Tibial nerve (tissue), 4 donors: ENCODE results near the gene WSCD2. TPM values are rescaled to one million over a fixed set of nuclear protein-coding genes. Genes with fewer than 3 reads are reported as not detected.

Source experiments
- DNase-seq, 2 donors: peaks; one replicate each; pipeline ENCODE4 v3.0.0-alpha.2; 2019; ENCODE audit warnings: low spot score in 2 of 2
- H3K27ac ChIP-seq, 4 donors: fragments of 200-600 bp; sonication (generic) in 3 of 4; one replicate each; pipeline ENCODE4 v1.5.1; 2017 to 2019; ENCODE audit warnings: mild to moderate bottlenecking in 1 of 4
- H3K27me3 ChIP-seq, 2 donors: fragments of 200-600 bp; sonication (generic) in 1 of 2; one replicate each; pipeline versions ENCODE4 v1.5.1 to v1.6.0; 2017 to 2019
- H3K36me3 ChIP-seq, 3 donors: fragments of 200-600 bp; sonication (generic); one replicate each; pipeline ENCODE4 v1.5.1; 2018 to 2019
- H3K4me1 ChIP-seq, 4 donors: fragments of 200-600 bp; sonication (generic) in 3 of 4; one replicate each; pipeline ENCODE4 v1.5.1; 2017 to 2019
- H3K4me3 ChIP-seq, 4 donors: fragments of 200-600 bp; sonication (generic) in 3 of 4; one replicate each; pipeline ENCODE4 v1.5.1; 2017 to 2019; ENCODE audit warnings: mild to moderate bottlenecking in 1 of 4, moderate library complexity in 1 of 4
- H3K9me3 ChIP-seq, 4 donors: fragments of 200-600 bp; sonication (generic) in 3 of 4; one replicate each; pipeline ENCODE4 v1.5.1; 2017 to 2019
- EP300 ChIP-seq, 2 donors: sonication (generic); formaldehyde crosslinking; IDR thresholded peaks; one replicate each; pipeline ENCODE4 v1.6.1; 2017; ENCODE audit warnings: antibody characterized with exemption in 2 of 2, mild to moderate bottlenecking in 1 of 2
- POLR2A ChIP-seq, 2 donors: fragments of 450-650 bp; IDR thresholded peaks; one replicate each; pipeline ENCODE4 v1.6.1; 2017; ENCODE audit warnings: antibody characterized with exemption in 2 of 2, mild to moderate bottlenecking in 2 of 2, moderate library complexity in 2 of 2
- WGBS, 2 donors: methylation state at CpG; one replicate each; pipeline ENCODE4 v1.1.5; 2018; 5-methylcytosine and 5-hydroxymethylcytosine counted together
- total RNA-seq, 4 donors: library from RNA; depleted of rRNA; stranded (reverse); fragments of >200 nt; gene quantifications; one replicate each; pipeline ENCODE4 v1.1.0, GENCODE V29; 2016
- TF ChIP-seq, protein P1 (sequence below), 5 experiments: fragments of 200-600 bp in 3 of 5; fragments of 450-650 bp in 2 of 5; sonication (generic) in 3 of 5; IDR thresholded peaks; one replicate each; pipeline ENCODE4 v1.5.1; 2016 to 2019; ENCODE audit warnings: antibody characterized with exemption in 5 of 5, mild to moderate bottlenecking in 3 of 5, moderate library complexity in 2 of 5

Gene WSCD2
- total RNA-seq, 4 donors from 2014 or later, result 4.2 to 38.9 (median 20.8) TPM

DNA sequence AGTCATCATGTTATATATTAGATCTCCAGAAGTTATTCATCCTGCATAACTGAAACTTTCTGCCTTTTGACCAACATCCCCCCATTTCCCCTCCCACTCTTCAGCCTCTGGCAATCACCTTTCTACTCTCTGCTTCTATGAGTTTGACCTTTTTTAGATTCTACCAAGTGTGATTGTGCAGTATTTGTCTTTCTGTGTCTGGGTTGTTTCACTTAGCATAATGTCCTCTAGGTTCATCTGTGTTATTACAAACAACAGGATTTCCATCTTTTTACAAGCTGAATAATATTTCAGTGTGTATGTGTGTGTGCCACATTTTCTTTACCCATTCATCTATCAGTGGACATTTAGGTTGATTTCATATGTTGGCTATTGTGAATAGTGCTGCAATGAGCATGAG, 11.2 kb upstream of the WSCD2 start:
- H3K36me3 ChIP-seq, result no peaks in the 10 kb centered on the region
- H3K4me3 ChIP-seq, result no peak overlapping the region
- no peak overlapping the region for H3K27ac ChIP-seq
- DNase-seq, result no peak
- peaks cover 0 to 5% (median 0%) of the 10 kb centered on the region in 4 donors for H3K9me3 ChIP-seq
- no peaks in the 10 kb centered on the region for H3K27me3 ChIP-seq
- no peak for TF ChIP-seq POLR2A (IDR thresholded peaks at IDR 0.05)
- TF ChIP-seq, protein P1, sequence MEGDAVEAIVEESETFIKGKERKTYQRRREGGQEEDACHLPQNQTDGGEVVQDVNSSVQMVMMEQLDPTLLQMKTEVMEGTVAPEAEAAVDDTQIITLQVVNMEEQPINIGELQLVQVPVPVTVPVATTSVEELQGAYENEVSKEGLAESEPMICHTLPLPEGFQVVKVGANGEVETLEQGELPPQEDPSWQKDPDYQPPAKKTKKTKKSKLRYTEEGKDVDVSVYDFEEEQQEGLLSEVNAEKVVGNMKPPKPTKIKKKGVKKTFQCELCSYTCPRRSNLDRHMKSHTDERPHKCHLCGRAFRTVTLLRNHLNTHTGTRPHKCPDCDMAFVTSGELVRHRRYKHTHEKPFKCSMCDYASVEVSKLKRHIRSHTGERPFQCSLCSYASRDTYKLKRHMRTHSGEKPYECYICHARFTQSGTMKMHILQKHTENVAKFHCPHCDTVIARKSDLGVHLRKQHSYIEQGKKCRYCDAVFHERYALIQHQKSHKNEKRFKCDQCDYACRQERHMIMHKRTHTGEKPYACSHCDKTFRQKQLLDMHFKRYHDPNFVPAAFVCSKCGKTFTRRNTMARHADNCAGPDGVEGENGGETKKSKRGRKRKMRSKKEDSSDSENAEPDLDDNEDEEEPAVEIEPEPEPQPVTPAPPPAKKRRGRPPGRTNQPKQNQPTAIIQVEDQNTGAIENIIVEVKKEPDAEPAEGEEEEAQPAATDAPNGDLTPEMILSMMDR (IDR thresholded peaks at IDR 0.05), result no peak
- TF ChIP-seq EP300 (IDR thresholded peaks at IDR 0.05), result no peak
- peaks cover 0 to 45% (median 7%) of the 10 kb centered on the region in 4 donors for H3K4me1 ChIP-seq

DNA sequence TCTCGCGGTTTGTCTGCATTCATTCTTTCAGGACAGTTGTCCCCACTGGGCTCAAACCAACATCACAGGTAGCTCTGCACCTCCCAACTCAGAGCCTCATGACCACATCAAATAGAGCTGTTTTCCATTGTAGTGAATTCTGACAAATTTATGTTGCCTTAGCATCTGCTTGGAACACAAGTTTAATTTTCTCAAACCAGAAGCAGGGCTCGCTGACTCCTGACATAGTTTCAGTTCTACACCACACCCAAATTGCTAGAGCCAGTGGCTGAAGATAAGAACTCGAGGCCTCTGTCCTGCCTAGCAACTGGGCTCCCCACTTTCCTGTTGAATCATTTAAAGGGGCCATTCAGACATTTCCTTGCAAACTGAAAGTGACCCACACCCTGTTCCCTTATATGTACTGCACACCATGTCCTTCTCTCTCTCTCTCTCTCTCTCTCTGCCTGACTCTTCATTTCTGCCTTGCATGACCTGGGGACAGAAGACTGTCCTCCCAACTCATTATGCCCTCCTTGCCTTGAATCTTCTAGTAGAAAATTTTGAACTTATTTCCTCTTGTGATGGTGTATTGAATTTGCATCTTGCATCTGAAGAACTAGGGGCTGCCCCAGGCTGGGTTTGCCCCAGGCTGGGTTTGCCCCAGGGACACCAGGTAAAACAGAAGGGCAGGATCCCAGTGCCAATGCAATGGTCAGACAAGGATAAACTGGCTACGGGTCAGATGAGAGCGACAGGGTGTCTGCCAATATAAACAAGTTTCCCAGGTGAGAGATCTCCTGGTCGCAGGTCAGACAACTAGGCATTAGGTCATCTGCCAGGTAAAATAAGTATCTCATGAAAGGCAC, 9.7 kb upstream of the WSCD2 start:
- peaks cover 0 to 31% (median 5%) of the 10 kb centered on the region in 4 donors for H3K4me1 ChIP-seq
- H3K27ac ChIP-seq, result peak overlapping the region in 2 of 4 donors; percentile 30 to 71
- H3K4me3 ChIP-seq, result no peak overlapping the region
- no peak for DNase-seq
- no peaks in the 10 kb centered on the region for H3K27me3 ChIP-seq
- peaks cover 0 to 6% (median 0%) of the 10 kb centered on the region in 4 donors for H3K9me3 ChIP-seq
- TF ChIP-seq EP300 (IDR thresholded peaks at IDR 0.05) (no peak), POLR2A (IDR thresholded peaks at IDR 0.05) (no peak)
- TF ChIP-seq, protein P1 (IDR thresholded peaks at IDR 0.05), result no peak
- WGBS, 2 donors, result 76 to 80% methylated on average over 7 of the region's 7 CpGs
- H3K36me3 ChIP-seq, result no peaks in the 10 kb centered on the region

DNA sequence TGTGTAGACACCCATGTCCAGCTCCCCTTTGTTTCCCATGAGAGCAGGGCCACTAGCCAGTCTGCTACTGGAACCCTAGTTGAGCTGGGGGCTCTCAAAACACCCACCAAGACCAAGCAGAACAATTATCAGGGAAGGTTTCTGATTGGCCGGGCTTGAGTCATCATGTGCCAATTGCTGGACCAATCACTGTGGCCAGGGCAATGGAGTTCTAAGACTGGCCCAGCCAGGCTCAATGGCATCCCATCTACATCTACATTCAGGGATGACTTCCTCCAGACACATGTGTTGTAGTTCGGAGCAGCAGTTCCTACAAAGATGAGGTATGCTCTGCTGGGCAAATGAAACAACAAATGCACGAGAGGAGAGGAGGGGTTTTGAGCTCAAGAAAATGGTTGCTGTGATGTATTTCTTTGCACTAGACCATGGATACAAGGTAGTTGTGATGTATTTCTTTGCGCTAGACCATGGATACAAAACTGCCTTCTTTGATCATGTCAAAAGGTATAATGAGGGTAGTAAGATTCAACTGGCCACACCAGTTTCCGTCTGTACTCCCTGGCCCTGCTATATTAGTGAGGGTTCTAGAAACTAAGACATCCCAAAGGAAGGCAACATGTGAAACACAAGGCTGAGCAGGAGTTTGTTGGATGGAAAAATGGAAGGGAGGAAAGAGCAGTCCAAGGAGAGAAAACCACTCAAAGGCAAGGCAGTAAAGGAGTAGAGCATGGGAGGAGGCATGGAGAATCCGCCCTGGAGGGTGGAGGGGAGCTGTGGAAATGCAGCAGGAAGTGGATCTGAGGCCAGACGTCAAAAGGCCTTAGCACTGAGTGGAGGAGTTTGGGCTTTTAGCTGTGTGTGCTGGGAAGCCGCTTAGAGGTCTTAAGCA, 8.9 kb upstream of the WSCD2 start:
- DNase-seq, result no peak
- TF ChIP-seq POLR2A (IDR thresholded peaks at IDR 0.05), result no peak
- TF ChIP-seq, protein P1 (IDR thresholded peaks at IDR 0.05), result no peak
- TF ChIP-seq EP300 (IDR thresholded peaks at IDR 0.05), result no peak
- WGBS, 2 donors, result 72 to 79% methylated on average over 8 of the region's 8 CpGs
- H3K4me3 ChIP-seq, result no peak overlapping the region
- H3K36me3 ChIP-seq, result no peaks in the 10 kb centered on the region
- H3K27ac ChIP-seq, result no peak overlapping the region
- H3K27me3 ChIP-seq, result no peaks in the 10 kb centered on the region
- peaks cover 0 to 6% (median 0%) of the 10 kb centered on the region in 4 donors for H3K9me3 ChIP-seq
- peaks cover 0 to 26% (median 4%) of the 10 kb centered on the region in 4 donors for H3K4me1 ChIP-seq

DNA sequence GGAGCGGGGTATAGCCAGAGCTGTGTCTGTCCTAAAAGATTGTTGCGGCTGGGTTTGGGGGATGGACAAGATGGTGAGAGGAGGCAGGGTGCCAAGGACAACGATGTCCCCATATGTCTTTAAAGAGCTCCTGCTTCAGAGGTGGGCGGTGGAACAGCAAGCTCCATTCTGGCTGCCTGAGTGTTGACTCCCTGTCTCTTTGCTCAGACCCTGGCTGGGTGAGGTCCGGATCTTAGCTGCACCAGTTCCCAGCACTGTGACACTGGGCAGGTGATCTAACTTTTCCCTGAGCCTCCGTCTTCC, 8.3 kb upstream of the WSCD2 start:
- DNase-seq, result no peak
- Histone ChIP-seq H3K27me3 (no peaks in the 10 kb centered on the region), H3K36me3 (no peaks in the 10 kb centered on the region), H3K4me3 (no peak overlapping the region), H3K27ac (no peak overlapping the region), H3K4me1 (peaks cover 0 to 20% (median 1%) of the 10 kb centered on the region in 4 donors), H3K9me3 (peaks cover 0 to 6% (median 0%) of the 10 kb centered on the region in 4 donors)
- TF ChIP-seq, protein P1 (IDR thresholded peaks at IDR 0.05), result no peak
- TF ChIP-seq EP300 (IDR thresholded peaks at IDR 0.05), result no peak
- TF ChIP-seq POLR2A (IDR thresholded peaks at IDR 0.05), result no peak
- WGBS, 2 donors, result 80% methylated on average over 6 of the region's 6 CpGs
